SHP77 (cell line): ENCODE measurements around the gene GPR78.

Source experiments
- DNase-seq, 2 experiments: peaks; one replicate each; lab custom pipeline; 2025; lab: John Stamatoyannopoulos, UW

The GPR78 gene

GRCh38 chr4:8547108-8547911, 32.9 kb upstream of the GPR78 start:
- DNase-seq: no peak

- no peak for DNase-seq
Observed at GRCh38 chr4:8547912-8548730, 32.1 kb upstream of the GPR78 start.

GRCh38 chr4:8548731-8549351, 31.4 kb upstream of the GPR78 start:
- DNase-seq: no peak

GRCh38 chr4:8549352-8549931, 30.8 kb upstream of the GPR78 start:
- no peak for DNase-seq

- DNase-seq: no peak
Observed at GRCh38 chr4:8550691-8551090, 29.5 kb upstream of the GPR78 start.

- DNase-seq: no peak
Observed at GRCh38 chr4:8552024-8552423, 28.2 kb upstream of the GPR78 start.

GRCh38 chr4:8552581-8553205, 27.5 kb upstream of the GPR78 start:
- no peak for DNase-seq

- DNase-seq: no peak
Observed at GRCh38 chr4:8553216-8553615, 27.0 kb upstream of the GPR78 start.

GRCh38 chr4:8553991-8554405, 26.2 kb upstream of the GPR78 start:
- no peak for DNase-seq

- no peak for DNase-seq
Observed at GRCh38 chr4:8554555-8555100, 25.6 kb upstream of the GPR78 start.

- DNase-seq: no peak
Observed at GRCh38 chr4:8555716-8556115, 24.5 kb upstream of the GPR78 start.

- no peak for DNase-seq
Observed at GRCh38 chr4:8556341-8557150, 23.6 kb upstream of the GPR78 start.

GRCh38 chr4:8557151-8558076, 22.8 kb upstream of the GPR78 start:
- DNase-seq: no peak

- DNase-seq: no peak
Observed at GRCh38 chr4:8558080-8558960, 21.9 kb upstream of the GPR78 start.

GRCh38 chr4:8559011-8559410, 21.2 kb upstream of the GPR78 start:
- DNase-seq: no peak

GRCh38 chr4:8559524-8560264, 20.5 kb upstream of the GPR78 start:
- no peak for DNase-seq

GRCh38 chr4:8560265-8561047, 19.7 kb upstream of the GPR78 start:
- DNase-seq: no peak
